Loucy (cell line): ENCODE results near the gene ATP5MC2.

Experiments used
- H2AFZ ChIP-seq: fragments of 200-600 bp; sonication (generic); 2 replicates; pipeline ENCODE4 v1.6.0; 2016; ENCODE audit warnings: antibody characterized with exemption, mild to moderate bottlenecking, low read length, moderate library complexity
- H3F3A ChIP-seq: fragments of 200-600 bp; 2 replicates; pipeline ENCODE4 v1.6.0; 2016; ENCODE audit warnings: antibody characterized with exemption, low read depth, mild to moderate bottlenecking
- H3K27me3 ChIP-seq: fragments of 200-600 bp; sonication (generic); 2 replicates; pipeline ENCODE4 v1.6.1; 2014; ENCODE audit warnings: low read length, mild to moderate bottlenecking; ENCODE audit not compliant: insufficient read depth, poor library complexity, severe bottlenecking
- H3K36me3 ChIP-seq: fragments of 200-600 bp; sonication (generic); 2 replicates; pipeline ENCODE4 v1.6.1; 2016; ENCODE audit warnings: low read length; ENCODE audit not compliant: insufficient read depth
- H3K4me1 ChIP-seq: fragments of 200-600 bp; sonication (generic); 2 replicates; pipeline ENCODE4 v1.5.1; 2014; ENCODE audit warnings: low read length, mild to moderate bottlenecking; ENCODE audit not compliant: insufficient read depth, poor library complexity, severe bottlenecking
- H3K4me2 ChIP-seq: fragments of 200-600 bp; sonication (generic); 2 replicates; pipeline ENCODE4 v1.6.0; 2014; ENCODE audit warnings: antibody characterized with exemption, low read length, low read depth, mild to moderate bottlenecking; ENCODE audit not compliant: poor library complexity, severe bottlenecking
- H3K4me3 ChIP-seq: fragments of 200-600 bp; sonication (generic); 2 replicates; pipeline ENCODE4 v1.5.1; 2014; ENCODE audit warnings: low read length, mild to moderate bottlenecking, mixed read lengths; ENCODE audit not compliant: poor library complexity, severe bottlenecking
- H3K79me2 ChIP-seq: fragments of 200-600 bp; sonication (generic); 2 replicates; pipeline ENCODE4 v1.6.1; 2014; ENCODE audit warnings: low read length; ENCODE audit not compliant: insufficient read depth
- H3K9ac ChIP-seq: fragments of 200-600 bp; sonication (generic); 2 replicates; pipeline ENCODE4 v1.6.0; 2014; ENCODE audit warnings: mild to moderate bottlenecking, low read depth, low read length, moderate library complexity; ENCODE audit not compliant: poor library complexity, severe bottlenecking
- H3K9me2 ChIP-seq: fragments of 200-600 bp; sonication (generic); replicated peaks from 2 replicates; pipeline ENCODE4 v1.6.1; 2016; ENCODE audit warnings: low read depth, low read length, mixed read lengths
- H3K9me3 ChIP-seq: fragments of 200-600 bp; sonication (generic); 2 replicates; pipeline ENCODE4 v1.6.1; 2014; ENCODE audit warnings: mild to moderate bottlenecking, antibody characterized with exemption, low read length, low read depth; ENCODE audit not compliant: insufficient read depth
- H4K20me1 ChIP-seq: fragments of 200-600 bp; sonication (generic); 2 replicates; pipeline ENCODE4 v1.6.0; 2014; ENCODE audit warnings: antibody characterized with exemption, low read length, mild to moderate bottlenecking; ENCODE audit not compliant: insufficient read depth, poor library complexity, severe bottlenecking
- EZH2phosphoT487 ChIP-seq: fragments of 200-600 bp; IDR thresholded peaks from 2 replicates; pipeline ENCODE4 v1.6.1; 2018; ENCODE audit warnings: antibody characterized with exemption, mild to moderate bottlenecking, moderate library complexity, borderline replicate concordance
- TF ChIP-seq, protein P1 (sequence below): fragments of 200-600 bp; sonication (generic); conservative IDR thresholded peaks from 2 replicates; pipeline ENCODE4 v1.5.1; 2014; ENCODE audit warnings: mild to moderate bottlenecking, antibody characterized with exemption, low read length

Gene ATP5MC2

GRCh38 chr12:53686436-53686835 lies 10.6 kb upstream of the ATP5MC2 start:
- H3K9me3 ChIP-seq = no peaks in the 10 kb centered on the region

GRCh38 chr12:53684654-53685220 lies 8.9 kb upstream of the ATP5MC2 start:
- no peaks in the 10 kb centered on the region for H4K20me1 ChIP-seq
- no peaks in the 10 kb centered on the region for H3K9me2 ChIP-seq
- H3F3A ChIP-seq = no peaks in the 10 kb centered on the region
- H3K27me3 ChIP-seq = no peaks in the 10 kb centered on the region
- no peak overlapping the region for H2AFZ ChIP-seq
- no peaks in the 10 kb centered on the region for H3K4me1 ChIP-seq
- no peaks in the 10 kb centered on the region for H3K36me3 ChIP-seq
- H3K9me3 ChIP-seq = no peaks in the 10 kb centered on the region
- no peak overlapping the region for H3K4me3 ChIP-seq
- TF ChIP-seq EZH2phosphoT487 = no peak
- TF ChIP-seq, protein P1, sequence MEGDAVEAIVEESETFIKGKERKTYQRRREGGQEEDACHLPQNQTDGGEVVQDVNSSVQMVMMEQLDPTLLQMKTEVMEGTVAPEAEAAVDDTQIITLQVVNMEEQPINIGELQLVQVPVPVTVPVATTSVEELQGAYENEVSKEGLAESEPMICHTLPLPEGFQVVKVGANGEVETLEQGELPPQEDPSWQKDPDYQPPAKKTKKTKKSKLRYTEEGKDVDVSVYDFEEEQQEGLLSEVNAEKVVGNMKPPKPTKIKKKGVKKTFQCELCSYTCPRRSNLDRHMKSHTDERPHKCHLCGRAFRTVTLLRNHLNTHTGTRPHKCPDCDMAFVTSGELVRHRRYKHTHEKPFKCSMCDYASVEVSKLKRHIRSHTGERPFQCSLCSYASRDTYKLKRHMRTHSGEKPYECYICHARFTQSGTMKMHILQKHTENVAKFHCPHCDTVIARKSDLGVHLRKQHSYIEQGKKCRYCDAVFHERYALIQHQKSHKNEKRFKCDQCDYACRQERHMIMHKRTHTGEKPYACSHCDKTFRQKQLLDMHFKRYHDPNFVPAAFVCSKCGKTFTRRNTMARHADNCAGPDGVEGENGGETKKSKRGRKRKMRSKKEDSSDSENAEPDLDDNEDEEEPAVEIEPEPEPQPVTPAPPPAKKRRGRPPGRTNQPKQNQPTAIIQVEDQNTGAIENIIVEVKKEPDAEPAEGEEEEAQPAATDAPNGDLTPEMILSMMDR = no peak
- H3K4me2 ChIP-seq = no peak overlapping the region
- H3K79me2 ChIP-seq = no peaks in the 10 kb centered on the region
- H3K9ac ChIP-seq = no peak overlapping the region

More at GRCh38 chr12:53686436-53686835, 10.6 kb upstream of the ATP5MC2 start:
- Histone ChIP-seq H3F3A (no peaks in the 10 kb centered on the region), H3K9ac (no peak overlapping the region), H3K9me2 (no peaks in the 10 kb centered on the region), H3K4me1 (no peaks in the 10 kb centered on the region), H3K27me3 (no peaks in the 10 kb centered on the region), H3K4me3 (no peak overlapping the region), H3K4me2 (no peak overlapping the region), H3K36me3 (no peaks in the 10 kb centered on the region), H3K79me2 (no peaks in the 10 kb centered on the region), H2AFZ (no peak overlapping the region), H4K20me1 (no peaks in the 10 kb centered on the region)
- no peak for TF ChIP-seq EZH2phosphoT487
- TF ChIP-seq, protein P1 = no peak

GRCh38 chr12:53683983-53684382 lies 8.1 kb upstream of the ATP5MC2 start:
- TF ChIP-seq, protein P1 = no peak
- TF ChIP-seq EZH2phosphoT487 = no peak
- Histone ChIP-seq H3K79me2 (no peaks in the 10 kb centered on the region), H3K9me2 (no peaks in the 10 kb centered on the region), H3K4me1 (no peaks in the 10 kb centered on the region), H3K27me3 (no peaks in the 10 kb centered on the region), H3K36me3 (no peaks in the 10 kb centered on the region), H3K9me3 (no peaks in the 10 kb centered on the region), H3K9ac (no peak overlapping the region), H3K4me3 (no peak overlapping the region), H3K4me2 (no peak overlapping the region), H4K20me1 (no peaks in the 10 kb centered on the region), H3F3A (no peaks in the 10 kb centered on the region), H2AFZ (no peak overlapping the region)
